HEK293T (cell line): ENCODE measurements around the gene TOMM6.

Experiments
- ARNT ChIP-seq: fragments of 450-650 bp; IDR thresholded peaks from 2 replicates; pipeline ENCODE4 v1.6.1; 2017; ENCODE audit warnings: mild to moderate bottlenecking
- BHLHE40 ChIP-seq: fragments of 450-650 bp; IDR thresholded peaks from 2 replicates; pipeline ENCODE4 v1.6.1; 2016; ENCODE audit warnings: mild to moderate bottlenecking, moderate library complexity, borderline replicate concordance
- FOXA1 ChIP-seq: fragments of 450-650 bp; IDR thresholded peaks from 2 replicates; pipeline ENCODE4 v1.6.1; 2016; ENCODE audit warnings: mild to moderate bottlenecking
- FOXK2 ChIP-seq: fragments of 450-650 bp; IDR thresholded peaks from 2 replicates; pipeline ENCODE4 v1.6.1; 2016; ENCODE audit warnings: mild to moderate bottlenecking
- FOXM1 ChIP-seq: fragments of 450-650 bp; IDR thresholded peaks from 2 replicates; pipeline ENCODE4 v1.6.1; 2017; ENCODE audit warnings: mild to moderate bottlenecking, borderline replicate concordance
- L3MBTL2 ChIP-seq: fragments of 450-650 bp; conservative IDR thresholded peaks from 2 replicates; pipeline ENCODE4 v1.6.1; 2016; ENCODE audit warnings: mild to moderate bottlenecking
- SP1 ChIP-seq: fragments of 450-650 bp; IDR thresholded peaks from 2 replicates; pipeline ENCODE4 v1.6.1; 2017
- SUZ12 ChIP-seq: fragments of 450-650 bp; IDR thresholded peaks from 2 replicates; pipeline ENCODE4 v1.6.1; 2016; ENCODE audit warnings: mild to moderate bottlenecking
- TARDBP ChIP-seq: fragments of 450-650 bp; IDR thresholded peaks from 2 replicates; pipeline ENCODE4 v1.6.1; 2016
- ZNF384 ChIP-seq: fragments of 450-650 bp; IDR thresholded peaks from 2 replicates; pipeline ENCODE4 v1.6.1; 2016
- TF ChIP-seq, protein P1 (sequence below): fragments of 450-650 bp; IDR thresholded peaks from 2 replicates; pipeline ENCODE4 v1.6.1; 2016

DNA sequence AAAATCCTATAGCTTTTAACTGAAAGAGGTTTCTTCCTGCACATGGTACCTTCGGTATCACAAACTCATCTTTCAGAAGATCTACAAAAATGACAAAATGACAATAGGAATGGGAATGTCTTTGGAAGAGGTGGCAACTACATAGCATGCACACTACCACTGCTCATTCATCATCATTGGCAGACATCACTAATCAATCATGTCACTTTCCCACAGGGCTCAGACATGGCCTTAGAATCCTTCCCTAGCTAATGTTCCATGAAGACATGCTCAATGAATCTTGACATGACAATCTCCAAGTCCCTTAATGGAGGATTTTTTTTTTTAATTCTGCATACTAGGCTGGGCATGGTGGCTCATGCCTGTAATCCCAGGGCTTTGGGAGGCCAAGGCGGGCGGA, 37.1 kb upstream of the TOMM6 start:
- TF ChIP-seq BHLHE40 (no peak), SP1 (no peak), FOXA1 (no peak), FOXM1 (no peak), ARNT (no peak), SUZ12 (no peak), TARDBP (no peak), ZNF384 (no peak), L3MBTL2 (no peak), FOXK2 (no peak)
- TF ChIP-seq, protein P1, sequence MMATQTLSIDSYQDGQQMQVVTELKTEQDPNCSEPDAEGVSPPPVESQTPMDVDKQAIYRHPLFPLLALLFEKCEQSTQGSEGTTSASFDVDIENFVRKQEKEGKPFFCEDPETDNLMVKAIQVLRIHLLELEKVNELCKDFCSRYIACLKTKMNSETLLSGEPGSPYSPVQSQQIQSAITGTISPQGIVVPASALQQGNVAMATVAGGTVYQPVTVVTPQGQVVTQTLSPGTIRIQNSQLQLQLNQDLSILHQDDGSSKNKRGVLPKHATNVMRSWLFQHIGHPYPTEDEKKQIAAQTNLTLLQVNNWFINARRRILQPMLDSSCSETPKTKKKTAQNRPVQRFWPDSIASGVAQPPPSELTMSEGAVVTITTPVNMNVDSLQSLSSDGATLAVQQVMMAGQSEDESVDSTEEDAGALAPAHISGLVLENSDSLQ = no peak
